Hepatocyte (in vitro differentiated cells): ENCODE results near the gene ANKRD29.

Experiments used
- EZH2 ChIP-seq: fragments of 200-600 bp; sonication (generic); IDR thresholded peaks from 2 replicates; pipeline ENCODE4 v1.6.1; 2016; ENCODE audit warnings: antibody characterized with exemption, mild to moderate bottlenecking, borderline replicate concordance
- EZH2phosphoT487 ChIP-seq: fragments of 200-600 bp; sonication (generic); IDR thresholded peaks from one replicate; pipeline ENCODE4 v1.6.1; 2018; ENCODE audit warnings: antibody characterized with exemption, mild to moderate bottlenecking, low read depth, moderate library complexity; ENCODE audit not compliant: unreplicated experiment, severe bottlenecking
- TF ChIP-seq, protein P1 (sequence below): fragments of 200-600 bp; sonication (generic); IDR thresholded peaks from 2 replicates; pipeline ENCODE4 v1.5.1; 2016; ENCODE audit warnings: antibody characterized with exemption, mild to moderate bottlenecking; ENCODE audit not compliant: poor library complexity

DNA sequence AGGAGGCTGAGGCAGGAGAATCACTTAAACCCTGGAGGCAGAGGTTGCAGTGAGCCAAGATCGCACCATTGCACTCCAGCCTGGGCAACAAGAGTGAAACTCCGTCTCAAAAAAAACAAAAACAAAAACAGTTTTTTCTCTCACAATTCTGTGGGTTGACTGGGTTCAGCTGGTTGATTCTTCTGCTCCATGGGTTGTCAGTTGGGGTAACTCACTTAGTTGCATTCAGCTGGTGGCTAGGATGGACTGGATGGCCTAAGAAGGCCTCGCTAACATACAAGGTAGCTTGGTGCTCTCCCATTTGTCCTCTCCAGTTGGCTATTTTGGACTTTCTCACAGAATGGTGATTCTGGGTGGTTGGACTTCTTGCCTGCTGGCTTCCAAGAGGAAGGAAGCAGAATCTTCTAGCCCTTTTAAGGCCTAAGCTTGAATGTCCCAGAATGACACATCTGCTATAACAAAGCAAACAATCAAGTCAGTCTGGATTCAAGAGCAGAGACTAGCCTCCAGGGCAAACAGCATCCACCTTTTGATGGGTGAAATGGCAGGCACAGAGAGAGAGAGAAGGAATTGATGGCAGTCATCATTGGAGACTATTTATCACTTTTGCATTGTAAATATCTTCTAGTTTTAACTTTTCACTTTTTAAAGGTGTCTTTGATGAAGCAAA lies 44.4 kb upstream of the ANKRD29 start:
- TF ChIP-seq, protein P1, sequence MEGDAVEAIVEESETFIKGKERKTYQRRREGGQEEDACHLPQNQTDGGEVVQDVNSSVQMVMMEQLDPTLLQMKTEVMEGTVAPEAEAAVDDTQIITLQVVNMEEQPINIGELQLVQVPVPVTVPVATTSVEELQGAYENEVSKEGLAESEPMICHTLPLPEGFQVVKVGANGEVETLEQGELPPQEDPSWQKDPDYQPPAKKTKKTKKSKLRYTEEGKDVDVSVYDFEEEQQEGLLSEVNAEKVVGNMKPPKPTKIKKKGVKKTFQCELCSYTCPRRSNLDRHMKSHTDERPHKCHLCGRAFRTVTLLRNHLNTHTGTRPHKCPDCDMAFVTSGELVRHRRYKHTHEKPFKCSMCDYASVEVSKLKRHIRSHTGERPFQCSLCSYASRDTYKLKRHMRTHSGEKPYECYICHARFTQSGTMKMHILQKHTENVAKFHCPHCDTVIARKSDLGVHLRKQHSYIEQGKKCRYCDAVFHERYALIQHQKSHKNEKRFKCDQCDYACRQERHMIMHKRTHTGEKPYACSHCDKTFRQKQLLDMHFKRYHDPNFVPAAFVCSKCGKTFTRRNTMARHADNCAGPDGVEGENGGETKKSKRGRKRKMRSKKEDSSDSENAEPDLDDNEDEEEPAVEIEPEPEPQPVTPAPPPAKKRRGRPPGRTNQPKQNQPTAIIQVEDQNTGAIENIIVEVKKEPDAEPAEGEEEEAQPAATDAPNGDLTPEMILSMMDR = no peak
- TF ChIP-seq EZH2 (no peak), EZH2phosphoT487 (no peak)
